HepG2 (cell line): Measurements from ENCODE around the gene C20orf96.

Source experiments
- MAFK ChIP-seq, 2 experiments: IDR thresholded peaks in 1 of 2; conservative IDR thresholded peaks in 1 of 2; 2 replicates each; pipeline ENCODE4 v1.6.1; 2011; ENCODE audit warnings: improper control_type of control experiment in 2 of 2, low read length in 2 of 2
- ZNF451 ChIP-seq: sonication (generic); formaldehyde crosslinking; IDR thresholded peaks from 2 replicates; pipeline ENCODE4 v1.5.0; 2020; ENCODE audit warnings: mild to moderate bottlenecking, missing genetic modification reagents
- ZNF766 ChIP-seq: sonication (generic); formaldehyde crosslinking; IDR thresholded peaks from 2 replicates; pipeline ENCODE4 v1.5.0; 2020; ENCODE audit warnings: missing genetic modification reagents, borderline replicate concordance

DNA sequence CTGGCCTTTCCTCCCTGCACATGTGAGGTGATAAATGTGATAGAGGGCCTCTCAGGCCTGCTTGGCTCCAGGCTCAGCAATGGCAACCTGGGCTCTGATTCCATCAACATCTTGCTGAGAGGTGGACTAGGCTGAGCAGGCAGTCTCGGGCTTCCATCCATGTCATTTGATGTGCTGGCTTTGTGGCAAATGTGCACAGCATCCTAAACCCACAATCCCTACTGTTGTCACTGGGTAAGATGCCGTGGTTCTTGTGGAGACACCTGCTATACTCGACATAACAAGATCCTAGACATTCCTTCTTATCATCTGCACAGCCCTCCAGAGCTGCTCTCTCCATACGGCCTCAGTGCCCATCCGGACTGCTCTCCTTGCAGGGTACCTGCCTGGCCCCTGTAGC lies 4.1 kb upstream of the C20orf96 start:
- TF ChIP-seq ZNF766 (CRISPR knock-in tag) (no peak), ZNF451 (no peak), MAFK (conservative IDR thresholded peaks at IDR 0.05 in 1 of 2, IDR thresholded peaks at IDR 0.05 in 1 of 2; ENCODE audit: low read length in 2 of 2) (no peak)
